ENCODE data around the gene H2BK1. TPM values are rescaled to one million over a fixed set of nuclear protein-coding genes. Genes with fewer than 3 reads are reported as not detected.

H2BK1 gene
- total and polyA plus RNA-seq, 2 of the 13 experiments (the other 11 are each of a cell fraction or from before 2014, with no cell fraction given), result not detected

DNA sequence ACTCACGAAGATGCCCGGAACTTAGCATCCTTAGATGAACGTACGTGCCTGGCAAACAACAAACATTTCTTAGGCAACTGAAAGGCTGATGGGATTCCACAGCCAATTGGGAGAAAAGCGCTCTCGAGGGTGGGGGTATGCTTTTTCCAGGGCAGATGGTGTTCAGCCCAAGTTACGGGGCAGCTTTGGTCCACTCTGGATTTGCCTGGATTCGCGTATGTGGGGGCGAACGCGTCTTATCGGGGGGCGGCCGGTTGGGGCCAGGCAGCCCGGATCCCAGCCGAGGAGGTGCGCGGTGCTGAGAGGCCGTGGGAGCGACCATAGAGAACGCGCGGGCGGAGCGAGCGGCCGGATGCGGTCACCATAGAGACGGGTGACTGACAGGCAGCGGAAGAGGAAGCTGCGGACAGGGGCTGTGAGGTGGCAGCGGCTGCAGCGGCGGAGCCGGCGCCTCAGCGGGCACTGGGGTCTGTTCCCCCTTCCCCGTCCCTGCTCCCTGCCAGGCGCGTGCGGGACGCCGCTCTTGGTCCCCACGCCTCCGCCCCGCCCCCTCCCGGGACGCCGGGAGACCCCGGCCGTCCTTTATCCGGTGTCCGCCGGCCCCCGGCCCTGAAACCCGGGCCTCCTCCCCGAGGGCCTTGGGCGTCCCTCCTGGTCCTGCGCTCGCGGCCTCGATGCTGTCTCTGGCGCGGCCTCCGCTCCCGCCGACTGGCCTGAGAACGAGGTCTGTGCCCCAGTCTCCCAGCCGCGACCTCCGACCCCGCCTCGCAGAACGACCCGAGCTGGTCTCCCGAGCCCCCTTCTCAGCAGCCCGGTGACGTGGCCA is 22.0 kb upstream of the H2BK1 start, which contains the start of gene CHPF2 (continued):
- TF ChIP-seq, protein P1, sequence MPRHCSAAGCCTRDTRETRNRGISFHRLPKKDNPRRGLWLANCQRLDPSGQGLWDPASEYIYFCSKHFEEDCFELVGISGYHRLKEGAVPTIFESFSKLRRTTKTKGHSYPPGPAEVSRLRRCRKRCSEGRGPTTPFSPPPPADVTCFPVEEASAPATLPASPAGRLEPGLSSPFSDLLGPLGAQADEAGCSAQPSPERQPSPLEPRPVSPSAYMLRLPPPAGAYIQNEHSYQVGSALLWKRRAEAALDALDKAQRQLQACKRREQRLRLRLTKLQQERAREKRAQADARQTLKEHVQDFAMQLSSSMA (CRISPR knock-in tag; IDR thresholded peaks at IDR 0.05), result no peak
- TF ChIP-seq ZNF839 (CRISPR knock-in tag; IDR thresholded peaks at IDR 0.05; ENCODE audit: borderline replicate concordance) (0 out of 2 replicates have a peak, but pooled peaks have one; percentile 2), MAFG (CRISPR knock-in tag; IDR thresholded peaks at IDR 0.05) (no peak), SRSF1 (optimal IDR thresholded peaks at IDR 0.05; ENCODE audit: low read depth, low read length) (peak; percentile 43), MYC (CRISPR knock-in tag; IDR thresholded peaks at IDR 0.05; ENCODE audit: borderline replicate concordance) (peak; percentile 54; the same call in 1 of the 2 replicates), GPN1 (CRISPR knock-in tag; IDR thresholded peaks at IDR 0.05; ENCODE audit: borderline replicate concordance) (no peak), ZBTB3 (CRISPR knock-in tag; IDR thresholded peaks at IDR 0.05; ENCODE audit: borderline replicate concordance, low read depth) (no peak), ZSCAN30 (CRISPR knock-in tag; IDR thresholded peaks at IDR 0.05) (no peak), PHF8 (CRISPR knock-in tag; IDR thresholded peaks at IDR 0.05) (peak; percentile 79; the same call in 1 of the 2 replicates), ZNF777 (CRISPR knock-in tag; IDR thresholded peaks at IDR 0.05) (no peak), MED8 (CRISPR knock-in tag; IDR thresholded peaks at IDR 0.05; ENCODE audit: insufficient replicate concordance) (no peak)
- TF ChIP-seq, protein P2, sequence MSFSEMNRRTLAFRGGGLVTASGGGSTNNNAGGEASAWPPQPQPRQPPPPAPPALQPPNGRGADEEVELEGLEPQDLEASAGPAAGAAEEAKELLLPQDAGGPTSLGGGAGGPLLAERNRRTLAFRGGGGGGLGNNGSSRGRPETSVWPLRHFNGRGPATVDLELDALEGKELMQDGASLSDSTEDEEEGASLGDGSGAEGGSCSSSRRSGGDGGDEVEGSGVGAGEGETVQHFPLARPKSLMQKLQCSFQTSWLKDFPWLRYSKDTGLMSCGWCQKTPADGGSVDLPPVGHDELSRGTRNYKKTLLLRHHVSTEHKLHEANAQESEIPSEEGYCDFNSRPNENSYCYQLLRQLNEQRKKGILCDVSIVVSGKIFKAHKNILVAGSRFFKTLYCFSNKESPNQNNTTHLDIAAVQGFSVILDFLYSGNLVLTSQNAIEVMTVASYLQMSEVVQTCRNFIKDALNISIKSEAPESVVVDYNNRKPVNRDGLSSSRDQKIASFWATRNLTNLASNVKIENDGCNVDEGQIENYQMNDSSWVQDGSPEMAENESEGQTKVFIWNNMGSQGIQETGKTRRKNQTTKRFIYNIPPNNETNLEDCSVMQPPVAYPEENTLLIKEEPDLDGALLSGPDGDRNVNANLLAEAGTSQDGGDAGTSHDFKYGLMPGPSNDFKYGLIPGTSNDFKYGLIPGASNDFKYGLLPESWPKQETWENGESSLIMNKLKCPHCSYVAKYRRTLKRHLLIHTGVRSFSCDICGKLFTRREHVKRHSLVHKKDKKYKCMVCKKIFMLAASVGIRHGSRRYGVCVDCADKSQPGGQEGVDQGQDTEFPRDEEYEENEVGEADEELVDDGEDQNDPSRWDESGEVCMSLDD (CRISPR knock-in tag; IDR thresholded peaks at IDR 0.05; ENCODE audit: borderline replicate concordance), result no peak
- TF ChIP-seq, protein P3, sequence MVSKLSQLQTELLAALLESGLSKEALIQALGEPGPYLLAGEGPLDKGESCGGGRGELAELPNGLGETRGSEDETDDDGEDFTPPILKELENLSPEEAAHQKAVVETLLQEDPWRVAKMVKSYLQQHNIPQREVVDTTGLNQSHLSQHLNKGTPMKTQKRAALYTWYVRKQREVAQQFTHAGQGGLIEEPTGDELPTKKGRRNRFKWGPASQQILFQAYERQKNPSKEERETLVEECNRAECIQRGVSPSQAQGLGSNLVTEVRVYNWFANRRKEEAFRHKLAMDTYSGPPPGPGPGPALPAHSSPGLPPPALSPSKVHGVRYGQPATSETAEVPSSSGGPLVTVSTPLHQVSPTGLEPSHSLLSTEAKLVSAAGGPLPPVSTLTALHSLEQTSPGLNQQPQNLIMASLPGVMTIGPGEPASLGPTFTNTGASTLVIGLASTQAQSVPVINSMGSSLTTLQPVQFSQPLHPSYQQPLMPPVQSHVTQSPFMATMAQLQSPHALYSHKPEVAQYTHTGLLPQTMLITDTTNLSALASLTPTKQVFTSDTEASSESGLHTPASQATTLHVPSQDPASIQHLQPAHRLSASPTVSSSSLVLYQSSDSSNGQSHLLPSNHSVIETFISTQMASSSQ (IDR thresholded peaks at IDR 0.05; ENCODE audit: low read depth), result no peak
- TF ChIP-seq, protein P3 (CRISPR knock-in tag; IDR thresholded peaks at IDR 0.05; ENCODE audit: borderline replicate concordance), result no peak
- TF ChIP-seq, protein P4, sequence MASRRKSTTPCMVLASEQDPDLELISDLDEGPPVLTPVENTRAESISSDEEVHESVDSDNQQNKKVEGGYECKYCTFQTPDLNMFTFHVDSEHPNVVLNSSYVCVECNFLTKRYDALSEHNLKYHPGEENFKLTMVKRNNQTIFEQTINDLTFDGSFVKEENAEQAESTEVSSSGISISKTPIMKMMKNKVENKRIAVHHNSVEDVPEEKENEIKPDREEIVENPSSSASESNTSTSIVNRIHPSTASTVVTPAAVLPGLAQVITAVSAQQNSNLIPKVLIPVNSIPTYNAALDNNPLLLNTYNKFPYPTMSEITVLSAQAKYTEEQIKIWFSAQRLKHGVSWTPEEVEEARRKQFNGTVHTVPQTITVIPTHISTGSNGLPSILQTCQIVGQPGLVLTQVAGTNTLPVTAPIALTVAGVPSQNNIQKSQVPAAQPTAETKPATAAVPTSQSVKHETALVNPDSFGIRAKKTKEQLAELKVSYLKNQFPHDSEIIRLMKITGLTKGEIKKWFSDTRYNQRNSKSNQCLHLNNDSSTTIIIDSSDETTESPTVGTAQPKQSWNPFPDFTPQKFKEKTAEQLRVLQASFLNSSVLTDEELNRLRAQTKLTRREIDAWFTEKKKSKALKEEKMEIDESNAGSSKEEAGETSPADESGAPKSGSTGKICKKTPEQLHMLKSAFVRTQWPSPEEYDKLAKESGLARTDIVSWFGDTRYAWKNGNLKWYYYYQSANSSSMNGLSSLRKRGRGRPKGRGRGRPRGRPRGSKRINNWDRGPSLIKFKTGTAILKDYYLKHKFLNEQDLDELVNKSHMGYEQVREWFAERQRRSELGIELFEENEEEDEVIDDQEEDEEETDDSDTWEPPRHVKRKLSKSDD (CRISPR knock-in tag; IDR thresholded peaks at IDR 0.05; ENCODE audit: low read depth), result 0 out of 2 replicates have a peak, but pooled peaks have one; percentile 14
- TF ChIP-seq, protein P5, sequence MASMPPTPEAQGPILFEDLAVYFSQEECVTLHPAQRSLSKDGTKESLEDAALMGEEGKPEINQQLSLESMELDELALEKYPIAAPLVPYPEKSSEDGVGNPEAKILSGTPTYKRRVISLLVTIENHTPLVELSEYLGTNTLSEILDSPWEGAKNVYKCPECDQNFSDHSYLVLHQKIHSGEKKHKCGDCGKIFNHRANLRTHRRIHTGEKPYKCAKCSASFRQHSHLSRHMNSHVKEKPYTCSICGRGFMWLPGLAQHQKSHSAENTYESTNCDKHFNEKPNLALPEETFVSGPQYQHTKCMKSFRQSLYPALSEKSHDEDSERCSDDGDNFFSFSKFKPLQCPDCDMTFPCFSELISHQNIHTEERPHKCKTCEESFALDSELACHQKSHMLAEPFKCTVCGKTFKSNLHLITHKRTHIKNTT (CRISPR knock-in tag; IDR thresholded peaks at IDR 0.05), result no peak
